Heart left ventricle (tissue), 13 donors: ENCODE measurements around the gene PTPRN2.

Experiments used
- POLR2A ChIP-seq, 2 donors: fragments of 450-650 bp; IDR thresholded peaks; one replicate each; pipeline ENCODE4 v1.6.1; 2017; ENCODE audit warnings: antibody characterized with exemption in 2 of 2, mild to moderate bottlenecking in 2 of 2, moderate library complexity in 2 of 2
- TF ChIP-seq, protein P1 (sequence below), 12 donors: fragments of 200-600 bp; sonication (generic) in 4 of 12; IDR thresholded peaks; one replicate each; pipeline versions ENCODE4 v1.5.0 to v1.8.0; 2018 to 2022; ENCODE audit warnings: antibody characterized with exemption in 12 of 12, mild to moderate bottlenecking in 5 of 12
- donor health status: ischemic (EF 13 %, LVEDD 7.1; RV severe dilation, severe dysfunction).
- donor health status: DM: no; HTN: yes; CAD: no.
- donor health status: DM: no; HTN: no; CAD: no.
- donor health status: ischemic (EF 25% LVEDD 6.9; RV normal size, moderate dysfunction).
- donor health status: ischemic (EF 25% LVEDD 5.7; RV mildly dilated, moderate dysfunction).
- donor health status: ischemic (EF 35%, LVEDD 5.7; RV mildly dilated, moderate dysfunction).
- donor health status: nonischemic (EF 11% LVEDD 7.7; RV severe dilation, severe dysfunction).
- donor health status: DM: yes; HTN: yes; CAD: no.
- donor health status: PGD.
- donor health status: ischemic (EF 29% LVEDD 5.4; RV normal size, mild dysfunction).
- donor health status: nonischemic (EF 23%, LVEDD 6.1; RV moderate dilation, normal function).

DNA sequence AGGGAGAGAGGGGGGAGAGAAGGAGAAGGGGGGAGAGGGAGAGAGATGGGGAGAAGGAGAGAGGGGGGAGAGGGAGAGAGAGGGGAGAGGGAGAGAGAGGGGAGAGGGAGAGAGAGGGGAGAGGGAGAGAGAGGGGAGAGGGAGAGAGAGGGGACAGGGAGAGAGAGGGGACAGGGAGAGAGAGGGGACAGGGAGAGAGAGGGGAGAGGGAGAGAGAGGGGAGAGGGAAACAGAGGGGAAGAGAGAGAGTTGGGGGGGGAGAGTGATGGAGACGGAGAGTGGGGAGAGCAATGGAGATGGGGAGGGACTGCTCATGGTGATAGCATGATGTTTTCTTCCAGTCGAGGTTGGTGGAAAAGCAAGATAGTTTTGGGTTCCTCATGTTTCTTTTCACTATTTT is 1078.4 kb downstream of the PTPRN2 start:
- TF ChIP-seq, protein P1, sequence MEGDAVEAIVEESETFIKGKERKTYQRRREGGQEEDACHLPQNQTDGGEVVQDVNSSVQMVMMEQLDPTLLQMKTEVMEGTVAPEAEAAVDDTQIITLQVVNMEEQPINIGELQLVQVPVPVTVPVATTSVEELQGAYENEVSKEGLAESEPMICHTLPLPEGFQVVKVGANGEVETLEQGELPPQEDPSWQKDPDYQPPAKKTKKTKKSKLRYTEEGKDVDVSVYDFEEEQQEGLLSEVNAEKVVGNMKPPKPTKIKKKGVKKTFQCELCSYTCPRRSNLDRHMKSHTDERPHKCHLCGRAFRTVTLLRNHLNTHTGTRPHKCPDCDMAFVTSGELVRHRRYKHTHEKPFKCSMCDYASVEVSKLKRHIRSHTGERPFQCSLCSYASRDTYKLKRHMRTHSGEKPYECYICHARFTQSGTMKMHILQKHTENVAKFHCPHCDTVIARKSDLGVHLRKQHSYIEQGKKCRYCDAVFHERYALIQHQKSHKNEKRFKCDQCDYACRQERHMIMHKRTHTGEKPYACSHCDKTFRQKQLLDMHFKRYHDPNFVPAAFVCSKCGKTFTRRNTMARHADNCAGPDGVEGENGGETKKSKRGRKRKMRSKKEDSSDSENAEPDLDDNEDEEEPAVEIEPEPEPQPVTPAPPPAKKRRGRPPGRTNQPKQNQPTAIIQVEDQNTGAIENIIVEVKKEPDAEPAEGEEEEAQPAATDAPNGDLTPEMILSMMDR (IDR thresholded peaks at IDR 0.05): no peak
- no peak for TF ChIP-seq POLR2A (IDR thresholded peaks at IDR 0.05)
